MCF 10A (cell line): ENCODE measurements around the gene RAB4A. TPM values are rescaled to one million over a fixed set of nuclear protein-coding genes. Genes with fewer than 3 reads are reported as not detected.
"Not testable (repeated sequence)": the region's sequence is repeated elsewhere in the genome, so short reads cannot be mapped to it uniquely, and the experiment has no call there.

Experiments
- BruUV-seq: library from RNA; stranded (reverse); fragments of 400-500 nt; replicated peaks from 2 replicates; lab custom pipeline; 2021; lab: Mats Ljungman, UMichigan
- CTCF ChIA-PET: fragments of 300-600 bp; sonication (Branson Sonifier 250); formaldehyde crosslinking; extraction: SDS; loops from one replicate; lab custom pipeline; 2021; ENCODE audit warnings: antibody characterized with exemption, inconsistent platforms; lab: Yijun Ruan, JAX
- POLR2A ChIA-PET: fragments of 300-600, 350-650 bp; sonication (Branson Sonifier 250); formaldehyde crosslinking; extraction: SDS; loops from one replicate; lab custom pipeline; 2020; ENCODE audit warnings: antibody characterized with exemption, inconsistent platforms; lab: Yijun Ruan, JAX
- DNase-seq: peaks from one replicate; pipeline ENCODE4 v3.0.0-alpha.2; 2018; ENCODE audit not compliant: unreplicated experiment
- H3K27ac Mint-ChIP-seq: one replicate; pipeline ENCODE4 v1.8.0; 2022; ENCODE audit warnings: mild to moderate bottlenecking, low read depth, mixed read lengths; ENCODE audit not compliant: unreplicated experiment
- H3K27me3 Mint-ChIP-seq: one replicate; pipeline ENCODE4 v1.8.0; 2022; ENCODE audit warnings: mixed read lengths; ENCODE audit not compliant: insufficient read depth, unreplicated experiment
- H3K36me3 Mint-ChIP-seq: one replicate; pipeline ENCODE4 v1.8.0; 2022; ENCODE audit warnings: mild to moderate bottlenecking, moderate library complexity, mixed read lengths; ENCODE audit not compliant: insufficient read depth, unreplicated experiment
- H3K4me1 Mint-ChIP-seq: one replicate; pipeline ENCODE4 v1.8.0; 2022; ENCODE audit warnings: mixed read lengths; ENCODE audit not compliant: insufficient read depth, unreplicated experiment
- H3K4me3 Mint-ChIP-seq: one replicate; pipeline ENCODE4 v1.8.0; 2022; ENCODE audit warnings: mild to moderate bottlenecking, moderate library complexity, mixed read lengths; ENCODE audit not compliant: unreplicated experiment
- H3K9me3 Mint-ChIP-seq: one replicate; pipeline ENCODE4 v1.8.0; 2022; ENCODE audit warnings: mixed read lengths; ENCODE audit not compliant: unreplicated experiment
- intact Hi-C: fragments of 100-400 bp; cut with micrococcal nuclease; formaldehyde crosslinking; loops from 2 replicates; pipeline ENCODE4 v1.14.1; 2022
- total RNA-seq: library from RNA; stranded (reverse); gene quantifications from 2 replicates; pipeline ENCODE4 v1.2.3, GENCODE V29; 2022
- TF ChIP-seq, protein P1 (sequence below): fragments of 200-600 bp; IDR thresholded peaks from one replicate; pipeline ENCODE4 v1.8.0; 2022; ENCODE audit warnings: antibody characterized with exemption, mild to moderate bottlenecking; ENCODE audit not compliant: unreplicated experiment

The RAB4A gene
- total RNA-seq, 1 experiment from 2014 or later = 87.4 TPM

DNA sequence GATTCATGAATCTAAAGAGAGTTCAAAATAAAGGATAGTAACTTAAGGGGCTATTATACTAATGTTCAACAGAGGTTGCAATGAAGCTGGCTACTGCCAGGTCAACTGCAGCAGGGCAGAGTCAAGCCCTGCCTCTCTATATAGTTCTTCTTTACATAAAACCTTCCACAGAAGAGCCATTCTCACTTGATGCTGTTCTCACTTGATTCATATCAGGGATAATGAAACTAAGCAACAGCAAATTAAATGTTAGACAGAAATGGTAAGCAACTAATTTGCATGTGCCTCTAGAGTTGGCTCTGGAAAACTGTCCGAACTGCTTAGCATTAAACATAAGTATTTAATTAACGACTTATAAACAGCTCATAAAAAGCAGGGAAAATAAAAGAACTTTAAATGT is 54.5 kb downstream of the RAB4A start:
- no peak for DNase-seq
- Mint-ChIP-seq H3K4me3 (no peak overlapping the region), H3K9me3 (no peaks in the 10 kb centered on the region), H3K27ac (no peak overlapping the region), H3K36me3 (peaks cover 64% of the 10 kb centered on the region), H3K27me3 (no peaks in the 10 kb centered on the region), H3K4me1 (no peaks in the 10 kb centered on the region)
- BruUV-seq = no TSS peak
- ChIA-PET CTCF (interaction anchor here (0.6 to 1.0 kb wide), 5 partner anchors 12 to 128 kb away, joined by 3 to 5 read pairs (median 4); no protein-coding TSS in a partner anchor), POLR2A (interaction anchor here (0.9 to 2.2 kb wide), 5 partner anchors 12 to 126 kb away, joined by 3 to 10 read pairs (median 5); partner anchors contain the start of gene RAB4A)
- TF ChIP-seq, protein P1, sequence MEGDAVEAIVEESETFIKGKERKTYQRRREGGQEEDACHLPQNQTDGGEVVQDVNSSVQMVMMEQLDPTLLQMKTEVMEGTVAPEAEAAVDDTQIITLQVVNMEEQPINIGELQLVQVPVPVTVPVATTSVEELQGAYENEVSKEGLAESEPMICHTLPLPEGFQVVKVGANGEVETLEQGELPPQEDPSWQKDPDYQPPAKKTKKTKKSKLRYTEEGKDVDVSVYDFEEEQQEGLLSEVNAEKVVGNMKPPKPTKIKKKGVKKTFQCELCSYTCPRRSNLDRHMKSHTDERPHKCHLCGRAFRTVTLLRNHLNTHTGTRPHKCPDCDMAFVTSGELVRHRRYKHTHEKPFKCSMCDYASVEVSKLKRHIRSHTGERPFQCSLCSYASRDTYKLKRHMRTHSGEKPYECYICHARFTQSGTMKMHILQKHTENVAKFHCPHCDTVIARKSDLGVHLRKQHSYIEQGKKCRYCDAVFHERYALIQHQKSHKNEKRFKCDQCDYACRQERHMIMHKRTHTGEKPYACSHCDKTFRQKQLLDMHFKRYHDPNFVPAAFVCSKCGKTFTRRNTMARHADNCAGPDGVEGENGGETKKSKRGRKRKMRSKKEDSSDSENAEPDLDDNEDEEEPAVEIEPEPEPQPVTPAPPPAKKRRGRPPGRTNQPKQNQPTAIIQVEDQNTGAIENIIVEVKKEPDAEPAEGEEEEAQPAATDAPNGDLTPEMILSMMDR = no peak
- intact Hi-C loops = loop anchor here (5.0 kb wide), 1 partner anchor 363 kb away; no protein-coding TSS in a partner anchor

DNA sequence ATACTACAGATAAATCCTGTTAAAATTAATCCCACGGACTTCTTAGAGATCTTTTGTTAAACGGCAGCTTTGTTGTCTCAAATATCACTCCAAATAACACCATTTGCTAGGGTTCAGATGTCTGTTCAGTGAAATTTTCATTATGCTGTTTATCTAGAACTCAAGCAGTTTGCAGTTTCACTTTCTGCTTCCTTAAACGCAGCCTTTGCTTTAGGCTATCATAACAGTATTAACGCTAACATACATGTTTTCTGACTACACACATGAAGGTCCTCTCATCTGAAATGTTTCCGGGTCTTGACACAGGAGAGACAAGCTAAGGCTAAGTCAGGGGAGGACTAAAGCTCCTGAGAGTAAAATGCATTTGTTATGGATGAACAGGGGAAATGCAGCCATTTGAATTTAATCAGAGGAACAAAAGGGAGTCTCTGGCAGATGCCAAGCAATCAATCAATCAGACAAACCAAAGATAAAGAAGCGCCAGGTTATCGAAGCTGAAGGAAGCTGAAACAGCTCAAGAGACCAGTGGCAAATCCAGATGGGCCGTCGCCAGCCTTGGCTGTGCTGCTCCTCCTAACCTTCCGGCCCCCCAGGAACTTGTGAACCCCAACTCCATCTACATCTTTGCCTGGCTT is 55.1 kb downstream of the RAB4A start:
- Mint-ChIP-seq H3K4me1 (no peaks in the 10 kb centered on the region), H3K27ac (no peak overlapping the region), H3K36me3 (peaks cover 58% of the 10 kb centered on the region), H3K9me3 (no peaks in the 10 kb centered on the region), H3K27me3 (no peaks in the 10 kb centered on the region), H3K4me3 (no peak overlapping the region)
- intact Hi-C loops = loop anchor here (5.0 kb wide), 1 partner anchor 364 kb away; no protein-coding TSS in a partner anchor
- CTCF ChIA-PET = interaction anchor here (0.7 to 1.0 kb wide), 3 partner anchors 22 to 127 kb away, joined by 3 to 4 read pairs (median 3); no protein-coding TSS in a partner anchor
- TF ChIP-seq, protein P1 = no peak
- no peak for DNase-seq
- POLR2A ChIA-PET = interaction anchor here (0.8 to 2.1 kb wide), 4 partner anchors 11 to 55 kb away, joined by 3 to 10 read pairs (median 4); partner anchors contain the start of gene RAB4A
- no TSS peak for BruUV-seq

DNA sequence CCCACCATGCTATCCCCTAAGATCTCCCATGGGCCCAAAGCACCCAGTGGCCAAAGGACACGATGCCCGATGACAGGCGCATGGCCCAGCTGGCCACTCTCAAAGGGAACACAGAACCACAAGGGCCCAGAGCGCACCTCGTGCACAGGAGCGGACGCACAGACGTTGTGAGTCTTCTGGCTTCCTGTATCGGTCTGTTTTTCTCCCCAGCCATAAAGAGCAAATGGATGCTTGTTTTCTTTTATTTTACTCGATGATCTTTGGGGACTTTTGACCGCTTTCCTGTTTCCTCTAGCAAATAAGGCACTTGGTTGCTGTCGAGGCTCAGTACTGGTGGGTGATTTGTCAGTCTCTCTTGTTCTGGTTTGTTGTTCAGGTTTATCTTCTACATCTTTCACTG is 55.7 kb downstream of the RAB4A start:
- Mint-ChIP-seq H3K36me3 (peaks cover 55% of the 10 kb centered on the region), H3K9me3 (no peaks in the 10 kb centered on the region), H3K4me1 (no peaks in the 10 kb centered on the region), H3K4me3 (no peak overlapping the region), H3K27ac (no peak overlapping the region), H3K27me3 (no peaks in the 10 kb centered on the region)
- TF ChIP-seq, protein P1 = no peak
- ChIA-PET CTCF (no interaction called here), POLR2A (interaction anchor here (0.7 to 0.8 kb wide), 2 partner anchors 10 to 269 kb away, joined by 3 to 4 read pairs; no protein-coding TSS in a partner anchor)
- BruUV-seq = no TSS peak
- DNase-seq = no peak
- intact Hi-C loops = loop anchor here (5.0 kb wide), 1 partner anchor 364 kb away; no protein-coding TSS in a partner anchor

DNA sequence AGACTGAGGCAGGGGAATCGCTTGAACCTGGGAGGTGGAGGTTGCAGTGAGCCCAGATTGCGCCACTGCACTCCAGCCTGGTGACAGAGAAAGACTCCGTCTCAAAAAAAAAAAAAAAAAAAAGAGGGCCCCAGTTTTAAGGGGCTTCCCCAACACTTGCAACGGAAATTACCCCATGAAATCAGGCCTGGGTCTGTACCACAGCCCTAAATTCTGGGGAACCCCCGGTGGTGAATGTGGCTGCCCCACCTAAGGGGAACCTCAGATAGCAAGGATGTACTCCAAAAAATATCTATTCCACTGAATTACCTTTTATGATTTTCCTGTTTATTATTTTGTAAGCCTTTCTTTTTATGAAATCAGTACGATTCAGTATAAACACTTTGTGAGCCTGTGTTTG is 56.9 kb downstream of the RAB4A start:
- H3K36me3 Mint-ChIP-seq = peaks cover 56% of the 10 kb centered on the region
- BruUV-seq, H3K4me1 Mint-ChIP-seq, H3K4me3 Mint-ChIP-seq, H3K27me3 Mint-ChIP-seq, DNase-seq, H3K9me3 Mint-ChIP-seq, POLR2A ChIA-PET, CTCF ChIA-PET, H3K27ac Mint-ChIP-seq: not testable (repeated sequence)
- intact Hi-C loops = loop anchor here (5.0 kb wide), 1 partner anchor 365 kb away; no protein-coding TSS in a partner anchor
